NCI-H82 treated with DMSO at 0.1 percent for 48 hours (cell line): ENCODE results near the gene SSC4D.
"Not testable (repeated sequence)": the region's sequence is repeated elsewhere in the genome, so short reads cannot be mapped to it uniquely, and the experiment has no call there.

Experiments
- DNase-seq: peaks from one replicate; lab custom pipeline; 2025; ENCODE audit not compliant: unreplicated experiment; lab: John Stamatoyannopoulos, UW

Gene SSC4D

GRCh38 chr7:76409537-76409936 lies at the start of gene SSC4D:
Gene SSC4D (minus strand): TSS chr7:76409697. CDS start chr7:76404439, 5,258 bp downstream.
- peak; percentile 40 for DNase-seq

- DNase-seq, result not testable (repeated sequence)
These were observed 49.0 kb upstream of the SSC4D start for GRCh38 chr7:76458504-76458903.

- not testable (repeated sequence) for DNase-seq
These were observed 47.5 kb upstream of the SSC4D start for GRCh38 chr7:76457017-76457416.

GRCh38 chr7:76445577-76446008 lies 36.1 kb upstream of the SSC4D start:
- not testable (repeated sequence) for DNase-seq

GRCh38 chr7:76443846-76444245 lies 34.3 kb upstream of the SSC4D start:
- not testable (repeated sequence) for DNase-seq

GRCh38 chr7:76442664-76443446 lies 33.4 kb upstream of the SSC4D start:
- not testable (repeated sequence) for DNase-seq

- not testable (repeated sequence) for DNase-seq
These were observed 32.3 kb upstream of the SSC4D start for GRCh38 chr7:76441792-76442191.

GRCh38 chr7:76440404-76440803 lies 30.9 kb upstream of the SSC4D start:
- DNase-seq, result not testable (repeated sequence)

- not testable (repeated sequence) for DNase-seq
These were observed 29.8 kb upstream of the SSC4D start for GRCh38 chr7:76439120-76439888.

- DNase-seq, result peak; percentile 47
These were observed 28.4 kb upstream of the SSC4D start for GRCh38 chr7:76437873-76438272.

- no peak for DNase-seq
These were observed 21.3 kb upstream of the SSC4D start for GRCh38 chr7:76430836-76431235.

- DNase-seq, result no peak
These were observed 20.7 kb upstream of the SSC4D start for GRCh38 chr7:76430211-76430610.

- DNase-seq, result no peak
These were observed 19.6 kb upstream of the SSC4D start for GRCh38 chr7:76428868-76429805.

GRCh38 chr7:76428149-76428823 lies 18.8 kb upstream of the SSC4D start:
- DNase-seq, result no peak

- DNase-seq, result no peak
These were observed 18.1 kb upstream of the SSC4D start for GRCh38 chr7:76427635-76428034.

GRCh38 chr7:76426246-76426645 lies 16.7 kb upstream of the SSC4D start:
- DNase-seq, result no peak

- not testable (repeated sequence) for DNase-seq
These were observed 16.1 kb upstream of the SSC4D start for GRCh38 chr7:76425558-76425957.

- DNase-seq, result no peak
These were observed 15.7 kb upstream of the SSC4D start for GRCh38 chr7:76425156-76425555.

- DNase-seq, result no peak
These were observed 15.1 kb upstream of the SSC4D start, which contains the start of gene ZP3 for GRCh38 chr7:76424413-76425111. Gene ZP3 (plus strand): TSS chr7:76424950. CDS start chr7:76424965, 15 bp downstream.
